GM23248 (cell line): ENCODE data around the gene UQCRQ.

Source experiments
- EZH2 ChIP-seq: fragments of 200-600 bp; sonication (generic); IDR thresholded peaks from 2 replicates; pipeline ENCODE4 v1.6.1; 2018; ENCODE audit warnings: antibody characterized with exemption, mild to moderate bottlenecking; ENCODE audit not compliant: insufficient read depth, poor library complexity, severe bottlenecking
- EZH2phosphoT487 ChIP-seq: fragments of 200-600 bp; sonication (generic); IDR thresholded peaks from 2 replicates; pipeline ENCODE4 v1.6.1; 2018; ENCODE audit warnings: antibody characterized with exemption, moderate library complexity, mild to moderate bottlenecking, low read depth; ENCODE audit not compliant: insufficient read depth

DNA sequence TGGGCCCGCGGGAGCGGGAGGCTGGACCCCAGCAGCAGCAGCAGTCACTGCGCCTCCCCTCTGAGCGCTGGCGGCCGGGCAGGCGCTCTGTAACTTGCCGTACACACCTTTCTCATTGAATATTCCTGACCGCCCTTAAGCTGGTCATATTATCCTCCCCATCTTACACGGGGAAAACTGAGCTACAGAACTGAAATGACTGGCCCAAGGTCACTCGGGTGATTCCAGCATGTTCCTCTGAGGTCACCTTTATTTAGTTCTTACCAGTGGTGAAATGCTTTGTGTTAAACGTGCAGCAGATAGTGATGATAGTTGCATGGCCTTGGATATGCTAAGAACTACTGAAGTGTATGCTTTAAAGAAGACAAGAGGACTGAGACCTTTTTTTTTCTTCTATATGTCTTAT, 607 bp downstream of the UQCRQ start:
- TF ChIP-seq EZH2 (no peak), EZH2phosphoT487 (no peak)
